Right renal pelvis (tissue), 4 donors: ENCODE data around the gene OR6F1. TPM values are rescaled to one million over a fixed set of nuclear protein-coding genes. Genes with fewer than 3 reads are reported as not detected.
A peak's percentile ranks its signal among the peaks of the same experiment; 100 is the strongest.
"Not testable (repeated sequence)": the region's sequence is repeated elsewhere in the genome, so short reads cannot be mapped to it uniquely, and the experiment has no call there.

Experiments used
- DNase-seq, 4 donors: peaks; one replicate each; pipeline ENCODE4 v3.0.0-alpha.2; 2013; ENCODE audit warnings: low read depth in 4 of 4, low spot score in 3 of 4, missing footprints in 1 of 4
- polyA plus RNA-seq, 4 donors: library from polyadenylated mRNA; unstranded; fragments of 120-200 nt; gene quantifications; one replicate each; pipeline ENCODE4 v1.2.1, GENCODE V29; 2013; ENCODE audit not compliant: insufficient read length in 4 of 4

The OR6F1 gene
- not detected for polyA plus RNA-seq

GRCh38 chr1:247716546-247716945 lies at the start of gene OR6F1:
Gene OR6F1 (minus strand): TSS chr1:247716646. CDS start chr1:247712755, 3,891 bp downstream.
- no peak for DNase-seq

DNA sequence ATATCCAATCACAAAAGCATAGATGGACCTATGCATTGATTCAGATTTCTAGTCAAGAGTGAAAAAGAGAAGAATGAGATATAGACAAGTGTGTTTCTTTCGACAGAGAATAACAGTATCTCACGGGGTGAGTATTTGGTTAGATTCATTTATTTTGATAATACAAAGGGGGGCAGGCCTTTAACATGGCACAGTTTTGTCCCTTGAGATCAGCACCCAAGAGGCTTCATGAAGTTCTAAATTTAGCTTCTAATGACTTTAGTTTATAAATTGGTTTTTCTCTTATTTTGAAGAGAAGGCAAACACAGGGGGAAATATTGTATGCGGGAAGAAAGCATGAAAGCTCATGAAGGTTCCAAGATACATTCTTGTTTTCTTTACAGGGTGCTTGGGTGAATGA lies 44.0 kb upstream of the OR6F1 start, which contains the start of gene OR1C1:
OR1C1 (minus strand) TSS at position 101 of the 400 bp plus-strand sequence. CDS start 2,150 bp downstream, outside the sequence.
- DNase-seq = no peak

DNA sequence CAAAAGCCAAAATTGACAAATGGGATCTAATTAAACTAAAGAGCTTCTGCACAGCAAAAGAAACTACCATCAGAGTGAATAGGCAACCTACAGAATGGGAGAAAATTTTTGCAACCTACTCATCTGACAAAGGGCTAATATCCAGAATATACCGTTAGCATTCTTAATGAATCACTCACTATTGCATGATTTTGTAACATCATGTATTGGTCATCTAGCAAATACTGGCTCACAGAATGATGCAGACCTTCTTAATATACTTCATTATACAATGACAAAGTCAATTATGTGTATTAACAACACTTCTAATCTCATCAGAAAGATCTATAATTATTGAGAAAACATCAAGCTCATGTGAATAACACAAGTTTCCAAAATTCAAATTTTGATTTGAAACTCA lies 37.9 kb upstream of the OR6F1 start:
- DNase-seq = not testable (repeated sequence)

DNA sequence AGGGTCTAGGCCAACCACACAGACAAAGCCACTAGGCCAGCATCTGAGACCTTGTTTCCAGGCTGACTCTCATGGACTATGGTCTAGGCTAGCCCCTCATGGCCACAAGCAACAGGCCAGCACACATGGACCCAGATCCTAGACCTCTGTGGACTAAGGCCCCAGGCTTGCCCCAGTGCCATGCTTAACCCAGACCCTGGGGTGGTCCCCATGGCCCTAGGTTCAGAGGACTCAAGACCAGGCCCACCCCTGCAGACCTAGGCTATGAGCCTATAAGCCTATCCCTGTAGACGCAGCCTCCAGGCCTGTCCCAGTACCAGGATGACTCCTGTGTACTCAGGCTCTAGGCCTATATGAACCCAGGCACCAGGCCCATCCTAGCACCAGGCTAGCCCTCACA lies 33.4 kb upstream of the OR6F1 start:
- no peak for DNase-seq

DNA sequence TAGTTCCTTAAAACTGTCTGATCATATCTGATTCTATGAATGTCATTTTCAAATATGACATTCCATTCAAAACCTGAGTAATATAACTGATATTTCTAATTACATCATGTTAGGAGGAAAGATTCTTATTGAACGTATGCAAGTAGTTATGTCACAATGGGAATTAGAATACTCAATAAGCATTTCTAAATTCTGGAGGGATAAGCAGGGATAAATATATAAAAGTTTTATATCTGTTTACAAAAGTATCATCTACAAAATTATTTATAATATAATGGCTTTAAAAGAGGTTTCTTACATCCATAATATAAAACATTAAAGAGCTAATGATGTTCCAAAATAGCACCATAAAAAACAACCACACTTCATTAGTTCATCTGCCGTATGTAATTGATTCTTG lies 31.6 kb upstream of the OR6F1 start, which contains the start of gene OR14A2:
OR14A2 (minus strand) TSS at position 101 of the 400 bp plus-strand sequence.
- DNase-seq = no peak

- DNase-seq = no peak
These were observed 31.2 kb upstream of the OR6F1 start for GRCh38 chr1:247747616-247748015.

DNA sequence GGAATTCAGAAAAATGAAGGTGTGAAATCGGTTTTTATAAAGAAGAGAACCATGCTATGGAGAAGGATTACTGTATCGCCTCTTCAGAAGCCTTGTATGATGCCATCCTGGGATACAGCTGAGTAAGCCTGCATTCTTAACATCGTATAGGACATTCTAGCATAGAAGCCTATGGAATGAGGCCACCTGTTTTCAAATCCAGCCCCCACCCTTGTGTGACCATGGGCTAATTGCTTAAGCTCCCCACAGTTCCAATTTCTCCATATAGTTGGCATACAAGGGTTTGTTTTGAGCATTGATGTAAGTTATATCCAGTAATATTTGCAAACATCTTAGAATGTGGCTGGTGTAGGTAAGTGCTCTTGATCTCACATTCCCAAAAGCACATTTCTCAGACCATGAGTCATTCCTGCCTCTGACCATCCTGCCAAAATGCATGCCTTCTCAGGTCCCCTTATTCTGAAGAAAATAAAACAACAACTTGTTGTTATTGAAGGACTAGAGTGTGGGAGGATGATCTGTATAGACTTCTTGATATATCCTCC lies 30.0 kb upstream of the OR6F1 start:
- no peak for DNase-seq

GRCh38 chr1:247742215-247742760 lies 25.8 kb upstream of the OR6F1 start:
- not testable (repeated sequence) for DNase-seq

DNA sequence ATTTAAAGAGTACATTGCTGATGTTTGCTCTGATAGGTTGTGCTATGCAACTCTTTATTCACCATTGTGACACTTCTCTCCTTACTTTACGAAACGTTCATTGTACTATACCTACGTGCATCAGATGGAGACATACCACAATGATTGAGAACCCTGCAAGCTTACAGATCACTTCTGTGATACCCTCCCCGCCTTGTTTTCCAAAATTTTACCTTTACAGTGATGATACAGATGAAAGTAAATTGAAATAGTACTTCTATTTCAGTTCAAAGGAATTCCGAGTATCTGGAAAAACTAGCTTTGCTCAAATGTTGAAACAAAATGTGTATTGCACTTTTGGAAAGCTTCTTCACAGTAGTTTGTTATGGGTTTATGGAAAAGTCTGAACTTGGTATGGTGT lies 25.3 kb upstream of the OR6F1 start:
- DNase-seq = no peak

DNA sequence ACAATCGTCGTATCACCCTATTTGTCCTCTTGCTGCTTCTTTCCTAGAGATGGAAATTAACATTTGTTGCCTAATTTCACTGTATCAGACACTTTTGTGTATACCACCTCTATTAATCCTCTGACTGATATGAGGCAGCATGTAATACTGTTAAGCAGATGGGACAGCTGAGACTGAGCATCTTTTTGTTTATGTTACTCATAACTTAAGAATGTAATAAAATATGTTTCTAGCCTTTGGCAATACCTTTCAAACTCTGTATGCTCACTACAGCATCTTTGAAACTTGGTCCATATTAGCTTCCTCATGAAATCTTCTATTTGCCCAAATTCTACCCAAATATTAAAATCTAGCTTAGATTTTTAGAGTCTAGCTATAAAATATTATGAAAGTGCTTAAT lies 24.3 kb upstream of the OR6F1 start:
- no peak for DNase-seq

GRCh38 chr1:247738315-247738714 lies 21.9 kb upstream of the OR6F1 start, which contains the start of gene OR14K1:
Gene OR14K1 (plus strand): TSS chr1:247738615. CDS start chr1:247738615, 0 bp downstream.
- DNase-seq = no peak

DNA sequence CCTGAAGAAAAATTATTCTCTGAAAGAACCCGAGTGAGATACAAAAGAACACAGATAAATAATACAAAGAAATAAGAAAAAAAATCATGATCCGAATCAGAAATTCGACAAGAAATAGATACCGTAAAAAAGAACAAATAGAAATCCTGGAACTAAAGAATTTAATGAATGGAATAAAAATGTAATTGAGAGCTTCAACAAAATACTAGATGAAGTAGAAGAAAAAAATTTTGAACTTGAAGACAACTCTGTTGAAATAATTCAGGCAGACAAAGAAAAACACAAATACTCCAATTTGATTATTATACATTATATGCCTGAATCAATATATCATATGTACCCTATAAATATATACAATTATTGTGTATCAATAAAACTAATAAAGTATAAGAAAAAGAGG lies 4.8 kb upstream of the OR6F1 start:
- no peak for DNase-seq

GRCh38 chr1:247713753-247714152 lies 2.7 kb downstream of the OR6F1 start:
- DNase-seq = no peak

- not testable (repeated sequence) for DNase-seq
These were observed 5.8 kb downstream of the OR6F1 start for GRCh38 chr1:247710681-247711080.

DNA sequence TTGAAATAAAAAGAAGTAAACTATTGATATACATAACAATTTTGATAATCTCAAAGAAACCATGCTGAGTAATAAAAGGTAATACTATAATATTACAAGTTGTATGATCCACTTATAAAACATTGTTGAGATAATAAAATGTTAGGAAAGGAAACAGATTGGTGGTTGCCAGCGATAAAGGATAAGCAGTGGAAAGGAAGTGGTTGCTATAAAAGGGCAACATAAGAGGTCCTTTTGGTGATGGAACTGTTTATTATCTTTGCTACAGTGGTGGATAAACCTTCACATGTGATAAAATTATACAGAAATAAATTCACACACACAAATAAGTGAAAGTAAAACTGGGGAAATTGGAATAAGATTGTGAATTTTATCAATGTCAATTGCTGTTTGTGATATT lies 15.1 kb downstream of the OR6F1 start:
- no peak for DNase-seq

DNA sequence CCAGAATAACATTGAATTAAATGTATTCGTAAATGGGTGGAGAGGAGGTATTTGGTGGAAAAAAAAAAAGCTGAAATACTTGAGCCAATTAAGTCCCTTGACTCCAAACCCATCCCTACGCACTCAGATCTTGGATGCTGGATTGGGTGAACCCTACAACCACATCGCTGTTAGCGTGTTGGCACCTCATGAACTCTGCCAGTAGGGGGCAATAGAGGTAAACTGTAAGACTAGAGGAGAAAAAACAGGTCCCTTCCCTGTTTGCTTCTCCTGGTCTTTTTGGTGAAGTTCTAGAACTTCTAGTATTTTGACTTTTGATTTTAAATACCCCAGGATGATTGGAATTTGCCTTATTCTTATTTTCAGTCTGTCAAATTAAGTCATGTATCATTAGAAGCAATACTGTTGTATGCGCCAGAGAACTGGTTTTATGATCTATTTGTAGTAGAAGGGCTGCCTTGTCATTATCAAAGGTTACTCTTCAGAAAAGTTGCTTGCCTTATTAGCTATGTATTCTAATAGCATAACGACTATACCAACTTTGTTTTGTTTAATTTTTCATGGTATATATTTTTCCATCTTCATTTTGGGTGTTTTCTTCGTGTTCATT lies 35.1 kb downstream of the OR6F1 start:
- DNase-seq = peak; percentile 1 to 23 (median 15)

DNA sequence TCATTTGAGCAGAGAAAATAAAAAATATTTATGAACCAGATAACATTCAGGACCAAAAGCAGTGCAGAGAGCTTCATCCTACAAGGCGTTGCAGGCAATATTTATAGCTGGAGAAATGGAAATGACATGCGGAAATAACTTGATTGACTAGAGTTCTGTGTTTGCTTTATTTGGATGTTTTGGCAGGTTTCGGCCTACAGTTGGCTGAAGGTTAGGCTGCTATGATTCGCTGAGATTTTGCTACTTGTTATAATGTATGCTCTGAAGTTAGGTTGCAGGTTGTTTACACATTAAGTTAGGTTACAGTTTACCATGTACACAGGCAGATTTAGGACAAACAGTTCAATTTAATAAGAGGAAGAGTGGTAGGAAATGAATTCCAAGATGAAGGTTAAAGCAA lies 36.3 kb downstream of the OR6F1 start:
- no peak for DNase-seq

DNA sequence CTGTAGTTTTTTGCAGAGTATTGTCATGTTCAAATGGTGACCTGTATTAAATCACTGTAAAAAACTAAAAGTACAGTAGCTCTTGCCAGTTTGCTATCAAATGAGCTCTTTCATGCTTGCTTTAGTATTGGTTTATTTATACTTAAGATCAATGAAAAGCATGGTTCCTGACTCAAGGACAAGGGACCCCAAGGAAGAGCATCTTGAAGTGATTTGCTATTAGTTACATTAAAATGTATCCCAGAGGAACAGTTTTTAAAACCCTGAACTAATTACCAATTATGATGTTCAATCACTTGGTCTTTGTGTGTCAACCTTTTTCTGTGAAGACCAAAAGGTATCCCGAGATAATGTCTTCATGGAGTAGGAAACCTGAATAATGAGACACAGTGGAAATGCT lies 36.8 kb downstream of the OR6F1 start, which contains the start of gene OR13G1:
OR13G1 (minus strand) TSS at position 101 of the 400 bp plus-strand sequence. CDS start 6,698 bp downstream, outside the sequence.
- DNase-seq = no peak

DNA sequence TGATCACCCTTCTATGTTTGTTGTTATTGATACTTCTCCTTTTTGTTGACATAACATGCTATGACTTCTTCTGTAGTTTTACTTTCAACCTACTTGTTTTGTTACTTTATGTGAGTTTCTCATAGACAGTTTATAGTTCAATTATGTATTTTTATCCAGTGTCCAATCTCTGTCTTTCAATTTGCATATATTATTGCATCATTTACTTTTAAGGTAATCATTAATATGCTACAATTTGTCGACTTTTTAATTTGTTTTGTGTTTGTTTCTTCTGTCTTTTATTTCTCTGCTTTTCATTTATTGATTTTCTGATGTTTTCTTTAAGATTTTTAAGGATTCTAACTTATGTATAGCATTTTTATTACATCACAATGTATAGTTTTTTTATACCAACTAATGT lies 47.2 kb downstream of the OR6F1 start:
- no peak for DNase-seq
